ENCODE measurements around the gene LIFR.

Gene LIFR

GRCh38 chr5:38426986-38427950, 129.2 kb downstream of the LIFR start:
- DNase-seq = no peak

- no peak for DNase-seq
Measured at GRCh38 chr5:38426490-38426889, 130.0 kb downstream of the LIFR start.

Measured in CD4-positive, alpha-beta T cell treated with Interferon alpha-2 for 1 hour (primary cell).